ENCODE results near the gene PAQR9. TPM values are rescaled to one million over a fixed set of nuclear protein-coding genes. Genes with fewer than 3 reads are reported as not detected.

PAQR9 gene
- total and polyA plus RNA-seq, 2 donors from 2014 or later: 0.09 TPM; not detected in 1

- no peaks in the 10 kb centered on the region for H3K27me3 ChIP-seq (ENCODE audit: control insufficient read depth, insufficient read depth, low read length)
Measured at GRCh38 chr3:142947799-142948575, 15.5 kb downstream of the PAQR9 start.

GRCh38 chr3:142947352-142947751, 16.1 kb downstream of the PAQR9 start:
- DNase-seq (peak in 3 of 5 donors; percentile 17 to 39 (median 27)), FAIRE-seq (no peak)
- no peaks in the 10 kb centered on the region for H3K9me3 ChIP-seq (ENCODE audit: control insufficient read depth in 2 of 3, insufficient read depth in 1 of 3, low read length in 3 of 3)
- intact Hi-C loops (cut with DNase I): no loop called here
- H3K4me1 ChIP-seq (ENCODE audit: control insufficient read depth in 2 of 3, insufficient read depth in 2 of 3, low read depth in 1 of 3, low read length in 3 of 3): no peaks in the 10 kb centered on the region
- no peaks in the 10 kb centered on the region for H3K36me3 ChIP-seq (ENCODE audit: control insufficient read depth in 2 of 3, insufficient read depth in 3 of 3, low read length in 3 of 3)
- H3K4me3 ChIP-seq (ENCODE audit: low read length in 3 of 3): no peak overlapping the region
- no peak for TF ChIP-seq CTCF (IDR thresholded peaks at IDR 0.05; ENCODE audit: borderline replicate concordance, extremely low read depth, insufficient read depth)
- H3K27ac ChIP-seq (ENCODE audit: low read depth in 2 of 2, low read length in 2 of 2): no peak overlapping the region
- H3K9ac ChIP-seq (ENCODE audit: low read length in 3 of 3): no peak overlapping the region
- H3K27me3 ChIP-seq (ENCODE audit: control insufficient read depth, insufficient read depth, low read length): no peaks in the 10 kb centered on the region

More at GRCh38 chr3:142947799-142948575, 15.5 kb downstream of the PAQR9 start:
- TF ChIP-seq CTCF (IDR thresholded peaks at IDR 0.05; ENCODE audit: borderline replicate concordance, extremely low read depth, insufficient read depth): no peak
- Histone ChIP-seq H3K4me1 (ENCODE audit: control insufficient read depth in 2 of 3, insufficient read depth in 2 of 3, low read depth in 1 of 3, low read length in 3 of 3) (no peaks in the 10 kb centered on the region), H3K36me3 (ENCODE audit: control insufficient read depth in 2 of 3, insufficient read depth in 3 of 3, low read length in 3 of 3) (no peaks in the 10 kb centered on the region), H3K9ac (ENCODE audit: low read length in 3 of 3) (no peak overlapping the region), H3K27ac (ENCODE audit: low read depth in 2 of 2, low read length in 2 of 2) (no peak overlapping the region), H3K9me3 (ENCODE audit: control insufficient read depth in 2 of 3, insufficient read depth in 1 of 3, low read length in 3 of 3) (no peaks in the 10 kb centered on the region), H3K4me3 (ENCODE audit: low read length in 3 of 3) (no peak overlapping the region)
- intact Hi-C loops (cut with DNase I): no loop called here
- no peak for FAIRE-seq
- no peak for DNase-seq

GRCh38 chr3:142946861-142947260, 16.6 kb downstream of the PAQR9 start:
- no peaks in the 10 kb centered on the region for H3K4me1 ChIP-seq (ENCODE audit: control insufficient read depth in 2 of 3, insufficient read depth in 2 of 3, low read depth in 1 of 3, low read length in 3 of 3)
- H3K27ac ChIP-seq (ENCODE audit: low read depth in 2 of 2, low read length in 2 of 2): no peak overlapping the region
- no peaks in the 10 kb centered on the region for H3K36me3 ChIP-seq (ENCODE audit: control insufficient read depth in 2 of 3, insufficient read depth in 3 of 3, low read length in 3 of 3)
- no peaks in the 10 kb centered on the region for H3K27me3 ChIP-seq (ENCODE audit: control insufficient read depth, insufficient read depth, low read length)
- no peak overlapping the region for H3K9ac ChIP-seq (ENCODE audit: low read length in 3 of 3)
- intact Hi-C loops (cut with DNase I): no loop called here
- FAIRE-seq (no peak), DNase-seq (no peak)
- no peak overlapping the region for H3K4me3 ChIP-seq (ENCODE audit: low read length in 3 of 3)
- no peak for TF ChIP-seq CTCF (IDR thresholded peaks at IDR 0.05; ENCODE audit: borderline replicate concordance, extremely low read depth, insufficient read depth)
- H3K9me3 ChIP-seq (ENCODE audit: control insufficient read depth in 2 of 3, insufficient read depth in 1 of 3, low read length in 3 of 3): no peaks in the 10 kb centered on the region

Data from kidney (tissue), 14 donors.